ENCODE results near the gene LHX6.

LHX6 gene

GRCh38 chr9:122180633-122181032 is 48.1 kb downstream of the LHX6 start:
- no peak overlapping the region for H3K4me3 ChIP-seq (ENCODE audit: low read depth, low read length)
- TF ChIP-seq CTCF (IDR thresholded peaks at IDR 0.05; ENCODE audit: borderline replicate concordance, insufficient read depth, low read depth, low read length) = no peak

GRCh38 chr9:122179690-122180074 is 49.1 kb downstream of the LHX6 start:
- no peak for TF ChIP-seq CTCF (IDR thresholded peaks at IDR 0.05; ENCODE audit: borderline replicate concordance, insufficient read depth, low read depth, low read length)
- H3K4me3 ChIP-seq (ENCODE audit: low read depth, low read length) = no peak overlapping the region

- H3K4me3 ChIP-seq (ENCODE audit: low read depth, low read length) = no peak overlapping the region
- TF ChIP-seq CTCF (IDR thresholded peaks at IDR 0.05; ENCODE audit: borderline replicate concordance, insufficient read depth, low read depth, low read length) = no peak
These were observed 49.6 kb downstream of the LHX6 start for GRCh38 chr9:122179054-122179689.

GRCh38 chr9:122176916-122177315 is 51.8 kb downstream of the LHX6 start:
- TF ChIP-seq CTCF (IDR thresholded peaks at IDR 0.05; ENCODE audit: borderline replicate concordance, insufficient read depth, low read depth, low read length) = no peak
- no peak overlapping the region for H3K4me3 ChIP-seq (ENCODE audit: low read depth, low read length)

- no peak overlapping the region for H3K4me3 ChIP-seq (ENCODE audit: low read depth, low read length)
- TF ChIP-seq CTCF (IDR thresholded peaks at IDR 0.05; ENCODE audit: borderline replicate concordance, insufficient read depth, low read depth, low read length) = no peak
These were observed 55.1 kb downstream of the LHX6 start for GRCh38 chr9:122173670-122174069.

GRCh38 chr9:122172131-122172530 is 56.6 kb downstream of the LHX6 start:
- H3K4me3 ChIP-seq (ENCODE audit: low read depth, low read length) = no peak overlapping the region
- no peak for TF ChIP-seq CTCF (IDR thresholded peaks at IDR 0.05; ENCODE audit: borderline replicate concordance, insufficient read depth, low read depth, low read length)

GRCh38 chr9:122168356-122168755 is 60.4 kb downstream of the LHX6 start:
- no peak overlapping the region for H3K4me3 ChIP-seq (ENCODE audit: low read depth, low read length)
- TF ChIP-seq CTCF (IDR thresholded peaks at IDR 0.05; ENCODE audit: borderline replicate concordance, insufficient read depth, low read depth, low read length) = no peak

Data from GM12875 (cell line).